ENCODE measurements around the gene ZIC1. TPM values are rescaled to one million over a fixed set of nuclear protein-coding genes. Genes with fewer than 3 reads are reported as not detected.

ZIC1 gene
- polyA plus RNA-seq, 3 donors = 2.7 TPM; not detected in 2

GRCh38 chr3:147428326-147428725 lies 19.2 kb downstream of the ZIC1 start:
- no peak overlapping the region for H3K27ac ChIP-seq (ENCODE audit: low read depth, low read length)
- 72 to 84% (median 81%) methylated on average over 1 of the region's 1 CpG for WGBS, 3 donors

- no peak overlapping the region for H3K27ac ChIP-seq (ENCODE audit: low read depth, low read length)
- 91 to 92% (median 92%) methylated on average over 2 of the region's 2 CpGs for WGBS, 3 donors
Measured at GRCh38 chr3:147428754-147429153, 19.6 kb downstream of the ZIC1 start.

- 54 to 65% (median 64%) methylated on average over 3 of the region's 3 CpGs for WGBS, 3 donors
Measured at GRCh38 chr3:147431751-147432150, 22.6 kb downstream of the ZIC1 start.

GRCh38 chr3:147447224-147447623 lies 38.1 kb downstream of the ZIC1 start:
- H3K27ac ChIP-seq (ENCODE audit: low read depth, low read length) = no peak overlapping the region

More at GRCh38 chr3:147431751-147432150, 22.6 kb downstream of the ZIC1 start:
- H3K27ac ChIP-seq (ENCODE audit: low read depth, low read length) = no peak overlapping the region

- H3K27ac ChIP-seq (ENCODE audit: low read depth, low read length) = no peak overlapping the region
- WGBS, 3 donors = 27 to 34% (median 30%) methylated on average over 3 of the region's 3 CpGs
Measured at GRCh38 chr3:147449669-147450068, 40.5 kb downstream of the ZIC1 start.

- H3K27ac ChIP-seq (ENCODE audit: low read depth, low read length) = no peak overlapping the region
- WGBS, 3 donors = 67 to 85% (median 76%) methylated on average over 1 of the region's 1 CpG
Measured at GRCh38 chr3:147458995-147459704, 50.0 kb downstream of the ZIC1 start.

GRCh38 chr3:147462856-147463255 lies 53.7 kb downstream of the ZIC1 start:
- 55 to 66% (median 65%) methylated on average over 1 of the region's 1 CpG for WGBS, 3 donors
- no peak overlapping the region for H3K27ac ChIP-seq (ENCODE audit: low read depth, low read length)

Other genes starting within 250 kb of the ZIC1 start
- not detected for gene ZIC4, start 2.8 kb upstream of the ZIC1 start, polyA plus RNA-seq